LoVo (cell line): Measurements from ENCODE around the gene GIT2.
"Not testable (repeated sequence)": the region's sequence is repeated elsewhere in the genome, so short reads cannot be mapped to it uniquely, and the experiment has no call there.

Experiments used
- DNase-seq: peaks from one replicate; pipeline ENCODE4 v3.0.0-alpha.2; 2016; ENCODE audit warnings: low spot score

The GIT2 gene

GRCh38 chr12:109944561-109945359, 51.4 kb downstream of the GIT2 start:
- no peak for DNase-seq

- no peak for DNase-seq
These were observed 52.4 kb downstream of the GIT2 start for GRCh38 chr12:109943811-109944210.

- DNase-seq, result no peak
These were observed 55.7 kb downstream of the GIT2 start for GRCh38 chr12:109940339-109940923.

- no peak for DNase-seq
These were observed 56.7 kb downstream of the GIT2 start for GRCh38 chr12:109939504-109939903.

- no peak for DNase-seq
These were observed 57.2 kb downstream of the GIT2 start for GRCh38 chr12:109938947-109939346.

- no peak for DNase-seq
These were observed 58.8 kb downstream of the GIT2 start for GRCh38 chr12:109937371-109937770.

- no peak for DNase-seq
These were observed 62.1 kb downstream of the GIT2 start for GRCh38 chr12:109934026-109934425.

- no peak for DNase-seq
These were observed 63.2 kb downstream of the GIT2 start for GRCh38 chr12:109932878-109933503.

GRCh38 chr12:109931143-109931542, 65.0 kb downstream of the GIT2 start:
- no peak for DNase-seq

GRCh38 chr12:109930028-109930800, 66.0 kb downstream of the GIT2 start:
- DNase-seq, result no peak

GRCh38 chr12:109929326-109929725, 66.8 kb downstream of the GIT2 start:
- not testable (repeated sequence) for DNase-seq

GRCh38 chr12:109928058-109928656, 68.0 kb downstream of the GIT2 start:
- DNase-seq, result no peak

- DNase-seq, result peak; percentile 56
These were observed 68.5 kb downstream of the GIT2 start for GRCh38 chr12:109927622-109928021.

GRCh38 chr12:109926488-109927210, 69.5 kb downstream of the GIT2 start:
- DNase-seq, result no peak

GRCh38 chr12:109926016-109926415, 70.2 kb downstream of the GIT2 start:
- DNase-seq, result no peak

GRCh38 chr12:109925185-109925840, 70.9 kb downstream of the GIT2 start:
- DNase-seq, result no peak

GRCh38 chr12:109923481-109924245, 72.5 kb downstream of the GIT2 start:
- DNase-seq, result no peak

GRCh38 chr12:109923038-109923437, 73.1 kb downstream of the GIT2 start:
- DNase-seq, result no peak

- DNase-seq, result no peak
These were observed 74.2 kb downstream of the GIT2 start for GRCh38 chr12:109921982-109922381.

- no peak for DNase-seq
These were observed 75.8 kb downstream of the GIT2 start for GRCh38 chr12:109920261-109920780.
